ENCODE data around the gene PRRT2.
A peak's percentile ranks its signal among the peaks of the same experiment; 100 is the strongest.
"Not testable (repeated sequence)": the region's sequence is repeated elsewhere in the genome, so short reads cannot be mapped to it uniquely, and the experiment has no call there.

PRRT2 gene

GRCh38 chr16:29791845-29792807, 19.9 kb upstream of the PRRT2 start:
- TF ChIP-seq CTCF (IDR thresholded peaks at IDR 0.05) = no peak
- Histone ChIP-seq H3K4me3 (peak overlapping the region; percentile 90), H3K27ac (no peak overlapping the region)
- no peak for DNase-seq (ENCODE audit: low spot score)

GRCh38 chr16:29793153-29793552, 18.8 kb upstream of the PRRT2 start:
- not testable (repeated sequence) for DNase-seq (ENCODE audit: low spot score); H3K27ac ChIP-seq

DNA sequence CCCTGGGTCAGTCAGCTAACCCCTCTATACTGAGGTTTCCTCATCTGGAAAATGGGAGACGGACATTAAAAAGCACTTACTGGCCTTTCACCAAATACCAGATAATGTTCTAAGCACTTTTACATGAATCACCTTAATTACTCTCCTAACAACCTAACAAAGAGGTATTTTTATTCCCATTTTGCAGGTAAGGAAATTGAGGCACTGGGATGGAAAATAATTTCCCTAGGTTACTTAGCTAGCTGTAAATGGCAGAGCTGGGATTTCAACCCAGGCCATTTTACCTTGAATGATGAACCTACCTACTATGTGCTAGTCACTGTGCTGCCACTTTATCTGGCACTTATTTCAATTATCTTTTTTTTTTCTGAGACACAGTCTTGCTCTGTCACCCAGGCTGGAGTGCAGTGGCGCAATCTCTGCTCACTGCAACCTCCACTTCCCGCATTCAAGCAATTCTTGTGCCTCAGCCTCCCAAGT, 17.7 kb upstream of the PRRT2 start:
- no peak overlapping the region for H3K27ac ChIP-seq
- TF ChIP-seq CTCF (IDR thresholded peaks at IDR 0.05) = no peak
- H3K4me3 ChIP-seq = no peak overlapping the region
- no peak for DNase-seq (ENCODE audit: low spot score)

More at GRCh38 chr16:29793153-29793552, 18.8 kb upstream of the PRRT2 start:
- not testable (repeated sequence) for H3K4me3 ChIP-seq

DNA sequence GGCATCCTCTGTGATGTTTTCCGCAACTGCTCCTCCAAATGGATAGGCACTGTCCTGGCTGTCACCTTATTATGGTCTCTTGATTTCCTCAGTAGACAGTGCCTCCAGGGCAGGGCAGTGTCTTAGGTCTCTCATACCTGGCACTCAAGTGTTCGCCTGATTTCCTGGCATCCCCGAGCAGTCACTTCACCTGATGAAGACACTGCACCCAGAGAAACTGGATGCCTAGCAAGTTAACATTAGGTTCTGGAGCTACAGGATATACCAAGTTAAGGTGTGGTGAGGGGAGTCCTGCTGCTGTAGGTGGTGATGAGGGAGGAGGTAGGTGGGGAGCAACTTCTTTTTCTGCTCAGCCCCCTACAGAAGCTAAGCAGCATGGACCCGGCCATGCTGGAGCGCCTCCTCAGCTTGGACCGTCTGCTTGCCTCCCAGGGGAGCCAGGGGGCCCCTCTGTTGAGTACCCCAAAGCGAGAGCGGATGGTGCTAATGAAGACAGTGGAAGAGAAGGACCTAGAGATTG, 9.5 kb upstream of the PRRT2 start:
- no peak for TF ChIP-seq CTCF (IDR thresholded peaks at IDR 0.05)
- no peak overlapping the region for H3K27ac ChIP-seq
- H3K4me3 ChIP-seq = no peak overlapping the region
- no peak for DNase-seq (ENCODE audit: low spot score)

DNA sequence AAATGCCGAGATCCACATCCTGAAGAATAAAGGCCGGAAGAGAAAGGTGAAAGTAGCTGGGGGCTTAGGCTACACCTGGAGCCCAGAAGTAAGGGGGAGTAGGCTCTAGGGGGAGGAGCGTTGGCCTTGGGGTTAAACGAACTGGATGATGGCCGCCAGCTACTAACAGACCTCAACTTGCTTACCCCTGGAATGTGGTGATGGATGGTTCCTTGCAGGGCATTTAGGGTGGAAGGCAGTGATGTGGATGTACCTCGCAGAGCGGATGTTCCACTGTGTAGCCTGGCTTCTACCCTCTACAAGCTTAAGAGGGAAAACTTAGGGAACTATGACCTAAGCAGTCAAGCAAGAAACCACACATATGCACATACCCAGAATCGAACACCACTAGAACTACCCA, 8.0 kb upstream of the PRRT2 start:
- no peak for DNase-seq (ENCODE audit: low spot score)
- peak overlapping the region; percentile 95 to 98 for H3K27ac ChIP-seq
- H3K4me3 ChIP-seq = peak overlapping the region; percentile 80
- TF ChIP-seq CTCF (IDR thresholded peaks at IDR 0.05) = no peak

DNA sequence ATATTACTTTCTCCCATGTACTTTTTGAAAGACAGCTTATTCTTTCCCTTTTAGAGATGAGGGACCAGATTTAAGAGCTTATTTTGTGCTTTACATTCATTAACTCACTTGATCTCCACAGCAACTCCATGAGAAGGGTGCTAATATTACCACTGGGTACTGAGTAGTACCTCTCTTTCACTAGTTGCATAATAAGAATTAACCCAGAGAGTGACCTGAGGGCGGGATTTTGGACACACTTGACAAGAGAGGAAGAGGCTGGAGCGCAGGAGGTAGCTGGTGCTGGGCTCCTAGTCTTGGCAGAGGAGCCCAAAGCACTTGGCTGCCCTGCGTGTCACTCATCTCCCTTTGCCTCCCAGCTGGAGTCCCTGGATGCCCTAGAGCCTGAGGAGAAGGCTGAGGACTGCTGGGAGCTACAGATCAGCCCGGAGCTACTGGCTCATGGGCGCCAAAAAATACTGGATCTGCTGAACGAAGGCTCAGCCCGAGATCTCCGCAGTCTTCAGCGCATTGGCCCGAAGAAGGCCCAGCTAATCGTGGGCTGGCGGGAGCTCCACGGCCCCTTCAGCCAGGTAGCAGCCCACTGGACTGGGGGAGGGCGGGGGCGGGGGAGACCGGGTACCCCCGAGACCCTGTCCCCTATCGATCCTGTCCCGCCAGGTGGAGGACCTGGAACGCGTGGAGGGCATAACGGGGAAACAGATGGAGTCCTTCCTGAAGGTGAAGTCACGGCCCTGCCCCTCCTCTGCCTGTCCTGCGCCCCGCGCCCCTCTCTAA, 7.3 kb upstream of the PRRT2 start:
- TF ChIP-seq CTCF (IDR thresholded peaks at IDR 0.05) = no peak
- Histone ChIP-seq H3K4me3 (peak overlapping the region; percentile 80), H3K27ac (peak overlapping the region; percentile 95 to 98)
- DNase-seq (ENCODE audit: low spot score) = peak; percentile 81

All from coronary artery (tissue), 2 donors.